ENCODE results near the gene CCDC116. TPM values are rescaled to one million over a fixed set of nuclear protein-coding genes. Genes with fewer than 3 reads are reported as not detected.

The CCDC116 gene
- total and polyA plus RNA-seq, 10 of the 15 experiments (the other 5 are each of a cell fraction or from before 2014, with no cell fraction given): 0.04 to 0.18 (median 0.04) TPM; not detected in 6

GRCh38 chr22:21592422-21592821, 40.1 kb upstream of the CCDC116 start (continued):
- TF ChIP-seq ZNF687 (IDR thresholded peaks at IDR 0.05) (no peak), IKZF1 (conservative IDR thresholded peaks at IDR 0.05) (no peak), ASH2L (IDR thresholded peaks at IDR 0.05; ENCODE audit: borderline replicate concordance, low read depth) (no peak), ZZZ3 (IDR thresholded peaks at IDR 0.05; ENCODE audit: control insufficient read depth, insufficient read length, low read depth) (no peak), CREM (IDR thresholded peaks at IDR 0.05; ENCODE audit: low read depth) (no peak), CREB1 (IDR thresholded peaks at IDR 0.05; ENCODE audit: low read depth) (no peak)
- TF ChIP-seq, protein P1, sequence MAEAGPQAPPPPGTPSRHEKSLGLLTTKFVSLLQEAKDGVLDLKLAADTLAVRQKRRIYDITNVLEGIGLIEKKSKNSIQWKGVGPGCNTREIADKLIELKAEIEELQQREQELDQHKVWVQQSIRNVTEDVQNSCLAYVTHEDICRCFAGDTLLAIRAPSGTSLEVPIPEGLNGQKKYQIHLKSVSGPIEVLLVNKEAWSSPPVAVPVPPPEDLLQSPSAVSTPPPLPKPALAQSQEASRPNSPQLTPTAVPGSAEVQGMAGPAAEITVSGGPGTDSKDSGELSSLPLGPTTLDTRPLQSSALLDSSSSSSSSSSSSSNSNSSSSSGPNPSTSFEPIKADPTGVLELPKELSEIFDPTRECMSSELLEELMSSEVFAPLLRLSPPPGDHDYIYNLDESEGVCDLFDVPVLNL (IDR thresholded peaks at IDR 0.05; ENCODE audit: low read depth, low read length): no peak
